Adrenal gland (tissue), 5 donors: ENCODE results near the gene ERBB2.

Source experiments
- CTCF ChIP-seq, 6 experiments: fragments of 450-650 bp in 4 of 6; fragments of 200-600 bp in 2 of 6; sonication (generic) in 1 of 6; IDR thresholded peaks; 1 replicate in 5 of 6; 2 replicates in 1 of 6; pipeline versions ENCODE4 v1.5.1 to v1.8.0; 2016 to 2021; ENCODE audit warnings: antibody characterized with exemption in 6 of 6, mild to moderate bottlenecking in 2 of 6, moderate library complexity in 1 of 6
- POLR2A ChIP-seq, 2 donors: fragments of 450-650 bp; IDR thresholded peaks; one replicate each; pipeline ENCODE4 v1.6.1; 2017; ENCODE audit warnings: antibody characterized with exemption in 2 of 2, mild to moderate bottlenecking in 2 of 2, moderate library complexity in 1 of 2
- donor health status: DM: no; HTN: no; CAD: no.

DNA sequence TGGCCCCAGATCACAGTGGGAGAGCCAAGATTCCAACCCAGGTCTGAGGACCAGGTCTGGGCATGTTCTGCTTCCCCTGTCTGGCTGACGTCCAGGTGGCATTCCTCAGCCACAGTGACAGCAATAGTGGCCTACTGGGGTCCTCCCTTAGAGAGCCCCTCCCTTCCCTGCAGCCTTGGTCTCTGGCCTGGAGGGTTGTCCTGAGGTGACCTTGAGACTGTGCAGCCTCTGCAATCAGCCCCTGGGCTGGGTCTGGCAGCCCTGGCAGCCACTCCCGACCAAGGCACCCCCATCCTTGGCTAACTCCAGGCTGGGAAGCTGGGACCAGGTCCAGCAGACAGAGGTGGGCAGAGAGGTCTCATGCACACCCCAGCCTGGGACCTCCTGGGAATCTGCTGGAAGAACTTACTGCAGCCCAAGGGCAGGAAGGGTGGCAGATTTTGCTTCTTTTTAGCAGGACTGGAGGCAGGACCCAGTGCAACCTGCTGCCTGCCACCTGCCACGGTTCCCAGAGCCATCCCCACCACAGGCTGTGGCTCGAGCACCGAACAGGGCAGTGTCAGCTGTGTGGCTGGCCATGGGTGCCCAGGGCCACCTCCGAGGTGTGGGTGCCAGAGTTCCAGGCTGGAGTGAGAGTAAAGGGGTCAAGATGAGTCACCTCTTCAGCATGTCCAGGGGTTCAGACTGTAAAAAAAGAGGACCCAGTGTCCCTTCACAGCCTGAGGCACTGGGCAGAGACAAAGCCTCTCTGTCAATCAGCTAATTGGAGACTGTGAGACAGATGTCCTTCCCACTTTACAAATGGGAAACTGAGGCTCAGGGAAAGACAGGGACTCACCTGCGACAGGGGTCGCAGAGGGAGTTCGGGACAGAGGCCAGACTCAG is 50.5 kb downstream of the ERBB2 start:
- TF ChIP-seq CTCF (IDR thresholded peaks at IDR 0.05) (no peak), POLR2A (IDR thresholded peaks at IDR 0.05) (no peak)
